K562 (cell line): ENCODE results near the gene EFCAB10. TPM values are rescaled to one million over a fixed set of nuclear protein-coding genes. Genes with fewer than 3 reads are reported as not detected.
A peak's percentile ranks its signal among the peaks of the same experiment; 100 is the strongest.

Experiments
- ATF6 ChIP-seq: sonication (generic); formaldehyde crosslinking; IDR thresholded peaks from 2 replicates; pipeline ENCODE4 v1.4.0; 2020; ENCODE audit warnings: mild to moderate bottlenecking, missing genetic modification reagents
- CBX5 ChIP-seq: IDR thresholded peaks from 2 replicates; pipeline ENCODE4 v1.6.1; 2014; ENCODE audit warnings: low read depth, borderline replicate concordance
- ELK3 ChIP-seq: fragments of 450-650 bp; formaldehyde crosslinking; IDR thresholded peaks from 2 replicates; pipeline ENCODE4 v1.4.0; 2020; ENCODE audit warnings: mild to moderate bottlenecking
- FOXP4 ChIP-seq: sonication (generic); formaldehyde crosslinking; IDR thresholded peaks from 2 replicates; pipeline ENCODE4 v1.8.0; 2022; ENCODE audit warnings: mild to moderate bottlenecking, missing genetic modification reagents, borderline replicate concordance
- HDAC1 ChIP-seq, 2 experiments: fragments of 450-650 bp; IDR thresholded peaks; 2 replicates each; pipeline ENCODE4 v1.6.1; 2016 to 2017; ENCODE audit warnings: inconsistent platforms in 1 of 2, mild to moderate bottlenecking in 1 of 2, moderate library complexity in 1 of 2
- HEY1 ChIP-seq: fragments of 250-450 bp; sonication (Bioruptor Pico); IDR thresholded peaks from 2 replicates; pipeline ENCODE4 v1.5.0; 2020; ENCODE audit warnings: mild to moderate bottlenecking, moderate library complexity, borderline replicate concordance
- MEF2D ChIP-seq: conservative IDR thresholded peaks from 2 replicates; pipeline ENCODE4 v1.6.1; 2016; ENCODE audit warnings: low read depth, missing genetic modification characterization, missing compliant biosample characterization
- NFE2 ChIP-seq: IDR thresholded peaks from 2 replicates; pipeline ENCODE4 v1.6.1; 2014; ENCODE audit warnings: antibody characterized with exemption, low read depth
- NONO ChIP-seq, 2 experiments: fragments of 200-400 bp in 1 of 2; fragments of 450-650 bp in 1 of 2; formaldehyde crosslinking in 1 of 2; IDR thresholded peaks; 2 replicates each; pipeline ENCODE4 v1.6.1; 2017; ENCODE audit warnings: low read depth in 2 of 2, mild to moderate bottlenecking in 2 of 2, moderate library complexity in 2 of 2, low read length in 1 of 2
- NR1H2 ChIP-seq: sonication (generic); formaldehyde crosslinking; IDR thresholded peaks from 2 replicates; pipeline ENCODE4 v1.4.0; 2020; ENCODE audit warnings: mild to moderate bottlenecking, missing genetic modification reagents
- PCBP1 ChIP-seq: fragments of 200-400 bp; formaldehyde crosslinking; IDR thresholded peaks from 2 replicates; pipeline ENCODE4 v1.6.1; 2018; ENCODE audit warnings: mild to moderate bottlenecking, low read depth, low read length; ENCODE audit not compliant: poor library complexity, severe bottlenecking
- RBM22 ChIP-seq: fragments of 200-400 bp; formaldehyde crosslinking; IDR thresholded peaks from 2 replicates; pipeline ENCODE4 v1.6.1; 2018; ENCODE audit warnings: low read length, low read depth; ENCODE audit not compliant: poor library complexity, severe bottlenecking
- TAL1 ChIP-seq: fragments of 450-650 bp; IDR thresholded peaks from 2 replicates; pipeline ENCODE4 v1.6.1; 2016; ENCODE audit warnings: mild to moderate bottlenecking
- THAP12 ChIP-seq: fragments of 250-450 bp; sonication (Bioruptor Pico); IDR thresholded peaks from 2 replicates; pipeline ENCODE4 v1.9.0; 2021; ENCODE audit warnings: mild to moderate bottlenecking, inconsistent platforms
- ZBTB1 ChIP-seq: sonication (generic); formaldehyde crosslinking; IDR thresholded peaks from 2 replicates; pipeline ENCODE4 v1.8.1; 2023; ENCODE audit warnings: missing genetic modification reagents, low read depth, mild to moderate bottlenecking, borderline replicate concordance
- ZBTB17 ChIP-seq: fragments of 450-650 bp; formaldehyde crosslinking; IDR thresholded peaks from 2 replicates; pipeline ENCODE4 v1.4.0; 2020; ENCODE audit warnings: mild to moderate bottlenecking
- ZNF232 ChIP-seq: sonication (generic); formaldehyde crosslinking; IDR thresholded peaks from 2 replicates; pipeline ENCODE4 v1.8.0; 2022; ENCODE audit warnings: mild to moderate bottlenecking, missing genetic modification reagents
- ZNF449 ChIP-seq: fragments of 250-450 bp; sonication (Bioruptor Pico); IDR thresholded peaks from 2 replicates; pipeline ENCODE4 v1.8.0; 2022; ENCODE audit warnings: moderate library complexity, mild to moderate bottlenecking, inconsistent platforms
- polyA plus RNA-seq, 8 experiments: library from polyadenylated mRNA; depleted of rRNA in 4 of 8; stranded (reverse) in 5 of 8; unstranded in 3 of 8; fragments of >200 nt; fragmentation: Nextera tagmentation in 2 of 8; fragmentation: Illumina TruSeq in 1 of 8; extraction: Ambion mirVana in 2 of 8; extraction: Trizol in 1 of 8; gene quantifications; 2 replicates each; pipeline versions ENCODE4 v1.2.1 to v1.2.3, GENCODE V29; 2011 to 2014; ENCODE audit warnings: inconsistent platforms in 1 of 8, missing spikeins in 1 of 8
- total RNA-seq, 7 experiments: library from RNA; depleted of rRNA in 6 of 7; stranded (reverse); fragments of >200 nt in 6 of 7; fragmentation: Illumina TruSeq in 2 of 7; extraction: Trizol in 2 of 7; gene quantifications; 2 replicates each; pipeline versions ENCODE4 v1.2.1 to v1.2.3, GENCODE V29; 2011 to 2021; ENCODE audit warnings: low replicate concordance in 1 of 7

Gene EFCAB10
- total and polyA plus RNA-seq, 9 of the 15 experiments (the other 6 are each of a cell fraction or from before 2014, with no cell fraction given): 5.0 to 21.4 (median 16.8) TPM

GRCh38 chr7:105521717-105522463 is 59.4 kb downstream of the EFCAB10 start, which contains the start of gene PUS7 (continued):
- TF ChIP-seq ATF6: peak; percentile 47
- TF ChIP-seq ZBTB17 (CRISPR knock-in tag): peak; percentile 63
- peak; percentile 83 to 93 for TF ChIP-seq NONO (IDR thresholded peaks at IDR 0.05; ENCODE audit: low read depth in 2 of 2, low read length in 1 of 2)
- TF ChIP-seq PCBP1: peak; percentile 96
- 0 out of 2 replicates have a peak, but pooled peaks have one; percentile 85 for TF ChIP-seq NR1H2 (CRISPR knock-in tag)
- 0 out of 2 replicates have a peak, but pooled peaks have one; percentile 16 for TF ChIP-seq NFE2
- no peak for TF ChIP-seq MEF2D (tag)
- no peak for TF ChIP-seq ELK3 (CRISPR knock-in tag)
- TF ChIP-seq ZNF449 (CRISPR knock-in tag): no peak
- 0 out of 2 replicates have a peak, but pooled peaks have one; percentile 9 for TF ChIP-seq FOXP4 (CRISPR knock-in tag)
- TF ChIP-seq HDAC1 (IDR thresholded peaks at IDR 0.05): peak in 1 of 2 experiments; percentile 22; a peak in 2 of 4 replicates
- TF ChIP-seq ZNF232 (CRISPR knock-in tag): no peak
- TF ChIP-seq ZBTB1 (CRISPR knock-in tag): peak; percentile 65; the same call in 1 of the 2 replicates
- no peak for TF ChIP-seq HEY1 (CRISPR knock-in tag)
- no peak for TF ChIP-seq TAL1
- peak; percentile 82 for TF ChIP-seq RBM22
- TF ChIP-seq THAP12 (CRISPR knock-in tag): peak; percentile 97
- 0 out of 2 replicates have a peak, but pooled peaks have one; percentile 40 for TF ChIP-seq CBX5
